ENCODE results near the gene EIPR1. TPM values are rescaled to one million over a fixed set of nuclear protein-coding genes. Genes with fewer than 3 reads are reported as not detected.

EIPR1 gene
- total and polyA plus RNA-seq, 2 of the 4 experiments (the other 2 are of a cell fraction): 46.5 to 67.4 TPM

DNA sequence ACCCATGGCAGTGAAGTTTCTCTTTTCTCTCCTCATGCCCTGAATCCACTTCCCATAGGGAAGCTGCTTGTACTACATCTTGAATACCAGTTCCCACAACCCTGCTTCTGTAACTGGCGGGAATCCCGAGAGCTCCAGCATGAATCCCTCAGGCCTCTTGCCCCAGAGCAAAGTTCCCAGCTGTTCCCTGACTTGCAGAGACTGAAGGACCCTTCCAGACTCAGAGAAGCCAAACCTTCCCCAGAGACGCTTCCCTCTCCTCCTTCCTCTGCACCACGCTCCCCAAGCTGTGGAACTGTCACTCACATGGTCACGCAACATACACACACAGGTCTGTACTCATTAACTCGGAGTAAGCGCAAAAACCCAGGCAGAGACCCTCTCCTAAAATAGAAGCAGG is 28.3 kb upstream of the EIPR1 start:
- TSS peak; percentile 8 for BruUV-seq (replicated peaks)
- H3K23ac ChIP-seq (ENCODE audit: low read depth, low read length): no peak overlapping the region; the same call in 1 of the 2 replicates
- in situ Hi-C loops (cut with MboI; ENCODE audit: low sequenced_read_pairs) (no loop called here), intact Hi-C loops (cut with micrococcal nuclease) (no loop called here), dilution Hi-C loops (cut with HindIII; ENCODE audit: low sequenced_read_pairs, unreplicated experiment) (no loop called here)
- no peak overlapping the region for H2BK5ac ChIP-seq (ENCODE audit: low read depth, low read length, poor library complexity, severe bottlenecking)
- no peak overlapping the region for H2BK120ac ChIP-seq (ENCODE audit: low read depth, low read length)
- H2BK20ac ChIP-seq (ENCODE audit: low read depth, low read length): no peak overlapping the region
- no peak overlapping the region for H3K4me2 ChIP-seq (ENCODE audit: low read depth, low read length)
- peaks cover 31% of the 10 kb centered on the region for H3K36me3 ChIP-seq (ENCODE audit: control insufficient read depth, insufficient read depth, low read length)
- H2AFZ ChIP-seq (replicated peaks; ENCODE audit: low read length, poor library complexity): no peak overlapping the region
- no peak overlapping the region for H3K56ac ChIP-seq (ENCODE audit: extremely low read depth, insufficient read depth, low read length)
- no CpG with 5 or more reads among the region's 7 CpGs for WGBS, 2 experiments (ENCODE audit: extremely low coverage in 2 of 2, insufficient read length in 1 of 2)
- no peak for TF ChIP-seq CHD1 (IDR thresholded peaks at IDR 0.05; ENCODE audit: low read depth, low read length)
- no peak for TF ChIP-seq MAZ (IDR thresholded peaks at IDR 0.05; ENCODE audit: borderline replicate concordance, low read depth, low read length)
- TF ChIP-seq MXI1 (IDR thresholded peaks at IDR 0.05; ENCODE audit: borderline replicate concordance, low read depth, low read length): no peak
- TF ChIP-seq RFX5 (IDR thresholded peaks at IDR 0.05; ENCODE audit: low read depth, low read length): no peak
- no peak for TF ChIP-seq NFE2L2 (IDR thresholded peaks at IDR 0.05; ENCODE audit: low read depth, low read length)
- TF ChIP-seq FOS (IDR thresholded peaks at IDR 0.05; ENCODE audit: low read depth, low read length): no peak
- TF ChIP-seq SMC3 (IDR thresholded peaks at IDR 0.05; ENCODE audit: low read depth, low read length): no peak
- TF ChIP-seq, protein P1, sequence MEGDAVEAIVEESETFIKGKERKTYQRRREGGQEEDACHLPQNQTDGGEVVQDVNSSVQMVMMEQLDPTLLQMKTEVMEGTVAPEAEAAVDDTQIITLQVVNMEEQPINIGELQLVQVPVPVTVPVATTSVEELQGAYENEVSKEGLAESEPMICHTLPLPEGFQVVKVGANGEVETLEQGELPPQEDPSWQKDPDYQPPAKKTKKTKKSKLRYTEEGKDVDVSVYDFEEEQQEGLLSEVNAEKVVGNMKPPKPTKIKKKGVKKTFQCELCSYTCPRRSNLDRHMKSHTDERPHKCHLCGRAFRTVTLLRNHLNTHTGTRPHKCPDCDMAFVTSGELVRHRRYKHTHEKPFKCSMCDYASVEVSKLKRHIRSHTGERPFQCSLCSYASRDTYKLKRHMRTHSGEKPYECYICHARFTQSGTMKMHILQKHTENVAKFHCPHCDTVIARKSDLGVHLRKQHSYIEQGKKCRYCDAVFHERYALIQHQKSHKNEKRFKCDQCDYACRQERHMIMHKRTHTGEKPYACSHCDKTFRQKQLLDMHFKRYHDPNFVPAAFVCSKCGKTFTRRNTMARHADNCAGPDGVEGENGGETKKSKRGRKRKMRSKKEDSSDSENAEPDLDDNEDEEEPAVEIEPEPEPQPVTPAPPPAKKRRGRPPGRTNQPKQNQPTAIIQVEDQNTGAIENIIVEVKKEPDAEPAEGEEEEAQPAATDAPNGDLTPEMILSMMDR (conservative IDR thresholded peaks at IDR 0.05; ENCODE audit: low read depth, low read length): no peak
- no peak for TF ChIP-seq RAD21 (IDR thresholded peaks at IDR 0.05; ENCODE audit: low read length)
- no peak for TF ChIP-seq POLR2A (IDR thresholded peaks at IDR 0.05; ENCODE audit: low read depth, low read length)
- no peak for TF ChIP-seq BHLHE40 (IDR thresholded peaks at IDR 0.05; ENCODE audit: low read depth, low read length)
- no peak for TF ChIP-seq MAFK (IDR thresholded peaks at IDR 0.05; ENCODE audit: low read depth, low read length)
- TF ChIP-seq RCOR1 (IDR thresholded peaks at IDR 0.05; ENCODE audit: insufficient replicate concordance, low read length): no peak
- TF ChIP-seq, protein P2, sequence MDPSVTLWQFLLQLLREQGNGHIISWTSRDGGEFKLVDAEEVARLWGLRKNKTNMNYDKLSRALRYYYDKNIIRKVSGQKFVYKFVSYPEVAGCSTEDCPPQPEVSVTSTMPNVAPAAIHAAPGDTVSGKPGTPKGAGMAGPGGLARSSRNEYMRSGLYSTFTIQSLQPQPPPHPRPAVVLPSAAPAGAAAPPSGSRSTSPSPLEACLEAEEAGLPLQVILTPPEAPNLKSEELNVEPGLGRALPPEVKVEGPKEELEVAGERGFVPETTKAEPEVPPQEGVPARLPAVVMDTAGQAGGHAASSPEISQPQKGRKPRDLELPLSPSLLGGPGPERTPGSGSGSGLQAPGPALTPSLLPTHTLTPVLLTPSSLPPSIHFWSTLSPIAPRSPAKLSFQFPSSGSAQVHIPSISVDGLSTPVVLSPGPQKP (IDR thresholded peaks at IDR 0.05; ENCODE audit: borderline replicate concordance, low read depth, low read length): no peak
- TF ChIP-seq CEBPB (IDR thresholded peaks at IDR 0.05; ENCODE audit: low read depth, low read length): no peak
- no peak overlapping the region for H4K5ac ChIP-seq (ENCODE audit: low read depth, low read length)
- H2AK5ac ChIP-seq (ENCODE audit: low read depth, low read length): no peak overlapping the region
- H3K27ac ChIP-seq (ENCODE audit: insufficient read depth, low read length): no peak overlapping the region
- no peak overlapping the region for H3K4ac ChIP-seq (ENCODE audit: low read depth, low read length)
- no peak for ATAC-seq (ENCODE audit: low read depth)
- H3K9me1 ChIP-seq (ENCODE audit: insufficient read depth, low read length): peaks cover 5% of the 10 kb centered on the region; the same call in 1 of the 2 replicates
- no peaks in the 10 kb centered on the region; the same call in 1 of the 2 replicates for H4K20me1 ChIP-seq (ENCODE audit: insufficient read depth, low read length)
- H2AK9ac ChIP-seq (replicated peaks; ENCODE audit: low read depth, low read length, poor library complexity): no peak overlapping the region
- H4K8ac ChIP-seq (ENCODE audit: low read depth in 2 of 2, low read length in 2 of 2): no peak overlapping the region
- H3K9ac ChIP-seq (ENCODE audit: low read depth, low read length): no peak overlapping the region
- H4K91ac ChIP-seq (ENCODE audit: insufficient read depth, low read depth, low read length): no peak overlapping the region
- no peak for DNase-seq
- H3K18ac ChIP-seq (ENCODE audit: low read depth, low read length): no peak overlapping the region
- H3K79me1 ChIP-seq (ENCODE audit: low read depth in 1 of 2, low read length in 2 of 2): peaks cover 24 to 33% of the 10 kb centered on the region in 2 experiments
- H3K9me3 ChIP-seq (ENCODE audit: control insufficient read depth, insufficient read depth, low read length): no peaks in the 10 kb centered on the region
- H3K14ac ChIP-seq (replicated peaks; ENCODE audit: low read depth, low read length): no peak overlapping the region
- H3K4me1 ChIP-seq (ENCODE audit: control insufficient read depth, insufficient read depth, low read length): no peaks in the 10 kb centered on the region
- no peak overlapping the region for H2BK15ac ChIP-seq (ENCODE audit: low read depth, low read length)
- POLR2A ChIA-PET (ENCODE audit: unreplicated experiment): no interaction called here
- no peak overlapping the region for H3K4me3 ChIP-seq (ENCODE audit: insufficient read depth, low read depth, low read length)
- CTCF ChIA-PET: interaction anchor here (0.5 to 1.5 kb wide), 2 partner anchors 11 to 18 kb away, joined by 3 to 5 read pairs; no protein-coding TSS in a partner anchor
- no peaks in the 10 kb centered on the region for H3K27me3 ChIP-seq (ENCODE audit: control insufficient read depth, insufficient read depth, low read length)

Data from IMR-90 (cell line).